ENCODE data around the gene AGBL2.

The AGBL2 gene

DNA sequence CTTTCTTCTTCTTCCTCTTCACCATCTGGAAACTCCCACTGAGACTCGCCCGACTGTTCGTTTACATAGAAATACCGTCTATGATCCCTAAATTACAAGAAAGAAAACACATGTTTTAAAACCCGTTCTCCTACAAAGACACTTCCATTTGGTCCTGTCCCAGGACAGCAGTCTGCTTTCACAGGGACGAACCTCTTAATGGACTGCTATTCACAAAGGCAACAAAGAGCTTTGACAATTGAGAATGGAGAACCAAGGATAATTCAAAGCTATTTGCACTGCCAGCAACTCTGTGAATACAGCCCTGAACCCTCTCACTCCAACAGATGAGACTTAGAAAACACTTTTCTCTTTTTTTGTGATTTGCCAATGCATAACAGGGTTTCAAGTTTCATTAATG is 16.3 kb upstream of the AGBL2 start:
- Histone ChIP-seq H3K27me3 (ENCODE audit: control insufficient read depth, low read length) (no peaks in the 10 kb centered on the region), H3K4me1 (ENCODE audit: control insufficient read depth, low read length) (no peaks in the 10 kb centered on the region), H4K20me1 (ENCODE audit: control insufficient read depth, insufficient read depth, low read depth, low read length) (no peaks in the 10 kb centered on the region; the same call in 1 of the 2 replicates), H3K36me3 (ENCODE audit: control insufficient read depth, low read length) (peaks cover 96% of the 10 kb centered on the region), H3K4me2 (ENCODE audit: low read length) (no peak overlapping the region), H3K27ac (ENCODE audit: low read depth, low read length) (no peak overlapping the region), H3K4me3 (ENCODE audit: low read length) (no peak overlapping the region), H3K9me2 (replicated peaks; ENCODE audit: control insufficient read depth, low read length) (no peaks in the 10 kb centered on the region), H3F3A (ENCODE audit: control insufficient read depth, insufficient read depth) (peaks cover 17% of the 10 kb centered on the region), H3K9me3 (ENCODE audit: control insufficient read depth, insufficient read depth, low read length) (no peaks in the 10 kb centered on the region), H3K79me2 (ENCODE audit: control insufficient read depth, low read length) (peaks cover 10% of the 10 kb centered on the region; the same call in 1 of the 2 replicates)
- TF ChIP-seq EZH2phosphoT487 (IDR thresholded peaks at IDR 0.05; ENCODE audit: borderline replicate concordance, low read length): no peak
- TF ChIP-seq, protein P1, sequence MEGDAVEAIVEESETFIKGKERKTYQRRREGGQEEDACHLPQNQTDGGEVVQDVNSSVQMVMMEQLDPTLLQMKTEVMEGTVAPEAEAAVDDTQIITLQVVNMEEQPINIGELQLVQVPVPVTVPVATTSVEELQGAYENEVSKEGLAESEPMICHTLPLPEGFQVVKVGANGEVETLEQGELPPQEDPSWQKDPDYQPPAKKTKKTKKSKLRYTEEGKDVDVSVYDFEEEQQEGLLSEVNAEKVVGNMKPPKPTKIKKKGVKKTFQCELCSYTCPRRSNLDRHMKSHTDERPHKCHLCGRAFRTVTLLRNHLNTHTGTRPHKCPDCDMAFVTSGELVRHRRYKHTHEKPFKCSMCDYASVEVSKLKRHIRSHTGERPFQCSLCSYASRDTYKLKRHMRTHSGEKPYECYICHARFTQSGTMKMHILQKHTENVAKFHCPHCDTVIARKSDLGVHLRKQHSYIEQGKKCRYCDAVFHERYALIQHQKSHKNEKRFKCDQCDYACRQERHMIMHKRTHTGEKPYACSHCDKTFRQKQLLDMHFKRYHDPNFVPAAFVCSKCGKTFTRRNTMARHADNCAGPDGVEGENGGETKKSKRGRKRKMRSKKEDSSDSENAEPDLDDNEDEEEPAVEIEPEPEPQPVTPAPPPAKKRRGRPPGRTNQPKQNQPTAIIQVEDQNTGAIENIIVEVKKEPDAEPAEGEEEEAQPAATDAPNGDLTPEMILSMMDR (IDR thresholded peaks at IDR 0.05; ENCODE audit: low read depth, low read length, poor library complexity, severe bottlenecking): no peak

DNA sequence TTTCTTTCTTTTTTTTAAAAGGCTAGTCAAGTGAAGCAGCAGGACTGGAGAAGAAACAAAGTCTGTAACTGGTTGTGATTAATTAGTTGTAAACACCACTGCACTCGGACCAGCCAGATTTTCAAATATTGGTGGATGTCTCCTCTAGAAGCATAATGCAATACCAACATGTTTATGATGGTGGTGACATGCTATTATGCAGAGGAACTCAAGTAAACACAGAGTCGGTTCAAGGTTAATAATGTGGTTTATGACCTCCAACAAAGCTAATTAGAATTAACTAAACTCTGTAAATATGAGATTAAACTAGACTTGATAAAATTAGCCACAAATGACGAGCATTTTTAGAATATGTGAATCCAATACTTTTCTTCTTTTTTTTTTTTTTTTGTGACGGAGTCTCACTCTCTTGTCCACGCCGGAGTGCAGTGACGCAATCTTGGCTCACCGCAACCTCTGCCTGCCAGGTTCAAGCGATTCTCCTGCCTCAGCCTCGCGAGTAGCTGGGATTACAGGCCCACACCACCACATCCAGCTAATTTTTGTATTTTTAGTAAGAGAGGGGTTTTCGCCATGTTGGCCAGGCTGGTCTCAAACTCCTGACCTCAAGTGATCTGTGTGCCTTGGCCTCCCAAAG is 11.8 kb upstream of the AGBL2 start:
- H3K4me2 ChIP-seq (ENCODE audit: low read length): no peak overlapping the region
- peaks cover 97% of the 10 kb centered on the region for H3K36me3 ChIP-seq (ENCODE audit: control insufficient read depth, low read length)
- no peak for TF ChIP-seq EZH2phosphoT487 (IDR thresholded peaks at IDR 0.05; ENCODE audit: borderline replicate concordance, low read length)
- TF ChIP-seq, protein P1 (IDR thresholded peaks at IDR 0.05; ENCODE audit: low read depth, low read length, poor library complexity, severe bottlenecking): no peak
- H3K9me2 ChIP-seq (replicated peaks; ENCODE audit: control insufficient read depth, low read length): no peaks in the 10 kb centered on the region
- no peaks in the 10 kb centered on the region; the same call in 1 of the 2 replicates for H4K20me1 ChIP-seq (ENCODE audit: control insufficient read depth, insufficient read depth, low read depth, low read length)
- no peak overlapping the region for H3K4me3 ChIP-seq (ENCODE audit: low read length)
- no peak overlapping the region for H3K27ac ChIP-seq (ENCODE audit: low read depth, low read length)
- peaks cover 16% of the 10 kb centered on the region for H3F3A ChIP-seq (ENCODE audit: control insufficient read depth, insufficient read depth)
- no peaks in the 10 kb centered on the region for H3K9me3 ChIP-seq (ENCODE audit: control insufficient read depth, insufficient read depth, low read length)
- no peaks in the 10 kb centered on the region for H3K27me3 ChIP-seq (ENCODE audit: control insufficient read depth, low read length)
- H3K79me2 ChIP-seq (ENCODE audit: control insufficient read depth, low read length): peaks cover 5% of the 10 kb centered on the region; the same call in 1 of the 2 replicates
- no peaks in the 10 kb centered on the region for H3K4me1 ChIP-seq (ENCODE audit: control insufficient read depth, low read length)

GRCh38 chr11:47726118-47726442 is 10.9 kb upstream of the AGBL2 start:
- Histone ChIP-seq H3F3A (ENCODE audit: control insufficient read depth, insufficient read depth) (peaks cover 16% of the 10 kb centered on the region), H3K36me3 (ENCODE audit: control insufficient read depth, low read length) (peaks cover 93% of the 10 kb centered on the region)
- TF ChIP-seq, protein P1 (IDR thresholded peaks at IDR 0.05; ENCODE audit: low read depth, low read length, poor library complexity, severe bottlenecking): no peak
- no peak for TF ChIP-seq EZH2phosphoT487 (IDR thresholded peaks at IDR 0.05; ENCODE audit: borderline replicate concordance, low read length)

More at GRCh38 chr11:47726118-47726442, 10.9 kb upstream of the AGBL2 start:
- no peaks in the 10 kb centered on the region; the same call in 1 of the 2 replicates for H4K20me1 ChIP-seq (ENCODE audit: control insufficient read depth, insufficient read depth, low read depth, low read length)
- H3K79me2 ChIP-seq (ENCODE audit: control insufficient read depth, low read length): peaks cover 4% of the 10 kb centered on the region; the same call in 1 of the 2 replicates
- H3K4me3 ChIP-seq (ENCODE audit: low read length): no peak overlapping the region
- no peak overlapping the region for H3K4me2 ChIP-seq (ENCODE audit: low read length)
- no peaks in the 10 kb centered on the region for H3K4me1 ChIP-seq (ENCODE audit: control insufficient read depth, low read length)
- no peaks in the 10 kb centered on the region for H3K27me3 ChIP-seq (ENCODE audit: control insufficient read depth, low read length)
- no peaks in the 10 kb centered on the region for H3K9me2 ChIP-seq (replicated peaks; ENCODE audit: control insufficient read depth, low read length)
- H3K27ac ChIP-seq (ENCODE audit: low read depth, low read length): no peak overlapping the region
- no peaks in the 10 kb centered on the region for H3K9me3 ChIP-seq (ENCODE audit: control insufficient read depth, insufficient read depth, low read length)
